GM18909 (cell line): Measurements from ENCODE around the gene PA2G4.
A peak's percentile ranks its signal among the peaks of the same experiment; 100 is the strongest.

Experiments used
- ATAC-seq: cut with Tn5 transposase; IDR thresholded peaks from one replicate; pipeline ENCODE4 v1.9.1; 2021; ENCODE audit warnings: mild to moderate bottlenecking; ENCODE audit not compliant: unreplicated experiment, poor library complexity

PA2G4 gene

DNA sequence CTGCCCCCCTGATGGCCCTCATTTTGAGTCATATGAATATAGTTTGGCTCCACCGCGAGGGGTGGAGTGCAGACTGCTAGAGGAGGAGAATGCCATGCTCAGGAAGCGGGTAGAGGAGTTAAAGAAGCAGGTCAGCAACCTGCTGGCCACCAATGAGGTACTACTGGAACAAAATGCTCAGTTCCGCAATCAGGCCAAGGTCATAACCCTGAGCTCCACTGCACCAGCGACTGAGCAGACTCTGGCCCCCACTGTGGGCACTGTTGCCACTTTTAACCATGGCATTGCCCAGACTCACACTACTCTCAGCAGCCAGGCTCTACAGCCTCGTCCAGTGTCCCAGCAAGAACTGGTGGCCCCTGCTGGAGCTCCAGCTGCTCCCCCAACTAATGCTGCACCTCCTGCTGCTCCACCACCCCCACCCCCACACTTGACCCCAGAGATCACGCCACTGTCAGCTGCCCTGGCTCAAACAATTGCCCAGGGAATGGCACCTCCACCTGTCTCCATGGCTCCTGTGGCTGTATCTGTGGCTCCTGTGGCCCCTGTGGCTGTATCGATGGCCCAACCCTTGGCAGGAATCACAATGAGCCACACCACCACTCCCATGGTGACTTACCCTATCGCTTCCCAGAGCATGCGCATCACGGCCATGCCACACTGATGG lies 17.0 kb downstream of the PA2G4 start:
- ATAC-seq, result no peak

DNA sequence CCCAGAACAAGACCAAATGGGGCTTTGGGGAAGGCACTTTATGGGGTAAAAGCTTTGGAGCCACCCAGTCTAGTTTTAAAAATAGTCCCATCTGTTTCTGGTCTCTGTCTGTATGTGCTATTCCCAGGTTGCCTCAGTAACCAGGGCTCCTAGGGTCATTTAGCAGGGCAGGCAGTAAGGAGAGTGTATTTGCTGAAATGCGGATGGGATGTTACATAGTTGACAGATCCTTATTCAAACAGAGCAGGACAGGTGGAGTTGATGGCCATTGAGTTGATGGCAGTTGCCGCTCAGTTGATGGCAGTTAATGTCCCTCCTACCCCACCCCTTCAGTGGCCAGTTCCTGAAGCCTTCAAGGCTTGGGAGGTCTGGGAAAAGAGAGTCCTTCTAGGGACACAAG lies 18.3 kb downstream of the PA2G4 start:
- no peak for ATAC-seq

DNA sequence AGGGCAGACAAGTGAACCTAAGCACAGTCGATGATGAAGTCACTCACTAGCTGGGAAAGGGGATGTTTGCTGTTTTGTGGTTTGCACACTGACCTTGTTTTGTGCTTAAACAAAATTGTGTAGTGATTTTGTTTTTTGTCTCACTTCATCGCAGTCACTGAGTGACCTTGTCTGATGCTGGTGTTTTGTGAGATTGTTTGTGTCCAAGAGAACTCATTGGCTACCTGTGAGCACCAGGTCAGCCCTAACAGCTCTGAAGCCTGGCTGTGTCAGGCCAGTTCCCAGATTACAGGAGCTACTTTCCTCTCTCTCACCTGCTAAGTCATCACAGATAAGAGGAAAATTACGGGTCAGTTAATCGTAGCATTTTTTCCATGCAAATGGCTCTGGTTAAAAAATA lies 19.8 kb downstream of the PA2G4 start:
- no peak for ATAC-seq

DNA sequence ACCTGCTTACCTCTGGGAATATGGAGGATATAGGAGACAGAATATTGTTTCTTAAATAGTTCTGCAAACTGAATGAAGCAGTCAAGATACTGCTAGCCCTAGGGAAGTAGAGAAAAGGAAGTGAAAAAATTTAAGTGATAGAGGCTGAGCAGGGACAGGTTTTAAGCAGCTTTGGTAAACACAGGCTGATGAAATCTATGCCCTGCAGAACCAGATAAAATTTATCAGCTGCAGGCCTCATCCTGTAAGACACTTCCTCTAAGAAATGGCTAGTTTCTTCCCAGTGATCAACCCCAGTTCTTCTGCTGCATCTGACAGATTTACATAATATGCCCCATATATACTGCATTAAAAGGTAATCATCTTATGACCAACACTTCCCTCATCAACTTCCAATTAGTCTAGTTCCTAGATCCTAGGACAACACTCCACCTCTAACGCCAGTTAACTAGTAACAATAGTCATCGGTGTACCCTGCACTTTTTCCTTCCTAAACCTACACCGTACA lies 22.4 kb downstream of the PA2G4 start:
- ATAC-seq, result no peak

DNA sequence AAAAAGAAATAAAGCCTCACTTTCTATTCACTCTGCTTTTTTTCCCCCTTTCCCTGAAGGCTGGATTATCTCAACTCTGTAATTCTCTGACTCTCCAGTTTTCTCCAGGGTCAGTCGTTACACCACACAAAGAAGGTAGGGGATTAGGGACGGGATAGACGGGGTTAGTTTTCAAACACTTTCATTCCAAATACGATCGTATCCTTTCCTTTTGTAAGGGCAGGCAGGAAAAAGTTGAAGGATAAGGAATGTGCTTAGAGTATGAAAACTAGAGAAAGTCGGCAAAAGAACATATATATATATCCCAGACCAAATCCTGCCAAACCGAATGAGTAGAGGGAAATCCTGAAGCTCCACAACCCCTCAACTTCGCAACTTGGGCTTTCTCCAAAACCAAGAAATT lies 23.1 kb downstream of the PA2G4 start:
- ATAC-seq, result no peak

DNA sequence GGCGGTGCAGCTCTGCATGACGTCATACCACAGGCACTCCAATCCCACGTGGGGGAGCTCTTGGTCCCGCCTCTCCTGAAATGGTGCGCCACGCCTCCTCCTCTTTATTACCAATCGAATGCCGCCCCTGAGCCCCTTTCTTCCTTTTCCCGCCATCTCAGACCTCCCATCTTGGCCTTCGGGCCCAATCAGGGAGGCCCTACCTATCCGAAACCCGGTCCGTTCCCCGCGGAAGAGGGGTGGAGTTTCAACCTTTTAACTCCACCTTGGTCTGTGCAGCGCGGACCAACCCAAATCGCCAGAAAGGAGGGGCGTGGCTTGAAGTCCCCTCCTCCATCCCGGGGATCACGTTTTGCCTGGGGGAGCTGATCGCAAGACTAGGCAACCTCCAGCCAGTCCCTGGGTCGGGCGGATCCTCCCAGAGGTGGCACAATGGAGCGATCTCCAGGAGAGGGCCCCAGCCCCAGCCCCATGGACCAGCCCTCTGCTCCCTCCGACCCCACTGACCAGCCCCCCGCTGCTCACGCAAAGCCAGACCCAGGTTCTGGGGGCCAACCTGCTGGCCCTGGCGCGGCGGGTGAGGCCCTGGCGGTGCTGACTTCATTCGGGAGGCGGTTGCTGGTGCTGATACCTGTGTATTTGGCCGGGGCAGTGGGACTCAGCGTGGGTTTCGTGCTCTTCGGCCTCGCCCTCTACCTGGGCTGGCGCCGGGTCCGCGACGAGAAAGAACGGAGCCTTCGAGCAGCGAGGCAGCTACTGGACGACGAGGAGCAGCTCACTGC lies 23.7 kb downstream of the PA2G4 start, which contains the start of gene ESYT1:
TSS of gene ESYT1 (plus strand) at position 380 of the 782 bp plus-strand sequence. CDS start at position 433, 53 bp downstream.
- peak; percentile 88 for ATAC-seq

DNA sequence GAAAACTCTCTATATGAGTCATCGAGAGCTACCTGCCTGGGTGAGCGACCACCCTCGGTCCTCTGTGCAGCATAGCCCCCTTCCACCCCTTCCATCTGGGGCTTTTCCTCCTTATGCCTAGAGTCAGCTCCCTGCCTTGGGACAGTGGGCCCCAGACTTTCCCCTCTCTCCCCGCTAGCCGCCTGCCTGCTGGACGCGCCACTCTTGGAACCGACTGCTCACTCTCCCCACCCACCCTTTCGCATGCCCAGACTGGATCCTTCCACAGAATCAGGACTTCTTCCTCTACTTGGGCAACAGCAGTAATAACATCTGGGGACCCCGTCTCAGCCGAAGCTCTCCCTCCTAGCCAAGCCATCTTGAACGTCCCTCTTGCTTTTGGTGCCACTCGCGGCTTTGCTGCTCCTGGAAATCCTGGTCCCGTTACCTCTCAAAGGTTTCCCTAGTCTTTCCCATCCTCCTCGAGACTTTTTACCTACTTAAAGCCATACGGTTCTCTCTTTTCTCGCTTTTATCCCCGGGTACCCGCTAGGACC lies 24.4 kb downstream of the PA2G4 start:
- ATAC-seq, result no peak

DNA sequence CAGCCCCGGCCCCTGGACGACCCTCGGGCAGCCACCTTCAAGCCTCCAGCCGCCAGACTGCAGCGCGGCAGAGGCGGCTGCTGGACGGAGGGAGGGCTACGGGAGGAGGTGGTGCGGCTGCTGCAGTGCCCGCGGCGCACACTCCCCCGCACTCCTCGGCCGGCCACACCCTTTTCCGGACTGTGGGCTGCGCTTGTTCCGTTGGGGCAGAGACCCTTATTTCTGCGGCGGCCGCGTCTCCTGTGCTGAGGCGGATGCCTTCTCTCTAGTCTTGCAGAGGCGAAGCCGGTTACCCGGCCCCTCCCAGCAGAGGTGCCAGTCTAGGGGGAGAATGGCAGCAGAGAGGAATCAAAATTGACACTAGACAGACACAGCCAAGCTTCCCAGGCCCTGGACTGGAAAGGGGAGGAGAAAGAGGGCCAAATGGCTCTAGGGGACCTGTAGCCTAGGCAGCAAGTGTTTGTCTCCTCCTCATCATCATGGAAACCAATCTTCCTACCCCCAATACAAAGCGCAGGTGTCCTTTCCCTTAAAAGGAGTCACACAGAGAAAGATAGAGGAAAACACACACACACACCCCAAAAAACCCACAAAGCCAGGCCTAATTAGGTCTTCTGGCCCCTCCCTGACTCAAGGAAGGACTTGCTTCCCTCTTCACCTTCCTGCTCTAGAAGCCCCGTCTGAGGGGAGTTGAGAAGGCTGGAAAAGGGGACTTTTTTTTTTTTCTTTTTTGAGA lies 25.0 kb downstream of the PA2G4 start:
- peak; percentile 28 for ATAC-seq

DNA sequence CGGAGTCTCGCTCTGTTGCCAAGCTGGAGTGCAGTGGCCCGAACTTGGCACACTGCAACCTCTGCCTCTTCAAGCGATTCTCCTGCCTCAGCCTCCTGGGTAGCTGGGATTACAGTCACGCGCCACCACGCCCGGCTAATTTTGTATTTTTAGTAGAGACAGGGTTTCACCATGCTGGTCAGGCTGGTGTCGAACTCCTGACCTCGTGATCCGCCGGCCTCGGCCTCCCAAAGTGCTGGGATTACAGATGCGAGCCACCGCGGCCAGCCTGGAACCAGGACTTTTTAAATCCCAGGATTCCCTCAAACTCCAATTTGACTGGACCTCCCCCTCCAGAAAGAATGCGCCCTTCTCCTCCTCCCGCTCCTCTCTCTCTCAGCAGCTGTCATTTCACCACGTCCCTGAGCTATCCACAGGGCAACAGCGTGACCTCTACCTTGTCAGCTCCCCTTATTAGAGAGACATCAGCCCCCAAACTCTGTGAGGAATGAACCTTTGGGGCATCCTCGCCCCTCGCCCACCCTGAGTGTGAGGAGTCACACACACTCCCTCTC lies 25.7 kb downstream of the PA2G4 start:
- no peak for ATAC-seq

DNA sequence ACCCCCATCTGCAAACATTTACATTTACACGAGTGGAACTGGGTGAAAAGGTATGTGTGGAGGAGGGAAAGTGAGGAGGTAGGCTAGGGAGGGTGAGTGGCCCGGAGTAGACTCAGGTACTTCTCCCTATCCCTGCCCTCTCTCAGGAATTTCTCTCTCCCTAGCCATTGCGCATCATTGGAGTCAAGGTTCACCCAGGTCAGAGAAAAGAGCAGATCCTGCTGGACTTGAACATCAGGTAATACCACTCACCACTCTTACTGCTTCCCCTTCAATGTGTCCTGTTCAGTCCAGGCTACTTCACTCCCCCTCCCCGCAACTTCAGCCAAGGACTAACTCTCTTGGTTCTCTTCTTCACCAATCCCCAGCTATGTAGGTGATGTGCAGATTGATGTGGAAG lies 26.5 kb downstream of the PA2G4 start:
- no peak for ATAC-seq

DNA sequence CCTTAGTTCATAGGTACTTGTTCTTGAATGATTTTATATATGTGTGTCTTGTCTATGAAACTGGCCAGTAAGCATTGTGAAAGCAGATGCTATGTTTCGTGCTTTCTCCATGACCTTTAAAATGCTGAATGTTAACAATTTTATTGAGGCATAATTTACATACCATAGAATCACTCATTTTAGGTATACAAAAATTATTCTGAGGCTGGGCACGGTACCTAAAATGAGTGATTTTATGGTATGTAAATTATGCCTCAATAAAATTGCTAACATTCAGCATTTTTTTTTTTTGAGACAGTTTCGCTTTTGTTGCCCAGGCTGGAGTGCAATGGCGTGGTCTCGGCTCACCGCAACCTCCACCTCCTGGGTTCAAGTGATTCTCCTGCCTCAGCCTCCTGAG lies 30.5 kb downstream of the PA2G4 start:
- no peak for ATAC-seq

DNA sequence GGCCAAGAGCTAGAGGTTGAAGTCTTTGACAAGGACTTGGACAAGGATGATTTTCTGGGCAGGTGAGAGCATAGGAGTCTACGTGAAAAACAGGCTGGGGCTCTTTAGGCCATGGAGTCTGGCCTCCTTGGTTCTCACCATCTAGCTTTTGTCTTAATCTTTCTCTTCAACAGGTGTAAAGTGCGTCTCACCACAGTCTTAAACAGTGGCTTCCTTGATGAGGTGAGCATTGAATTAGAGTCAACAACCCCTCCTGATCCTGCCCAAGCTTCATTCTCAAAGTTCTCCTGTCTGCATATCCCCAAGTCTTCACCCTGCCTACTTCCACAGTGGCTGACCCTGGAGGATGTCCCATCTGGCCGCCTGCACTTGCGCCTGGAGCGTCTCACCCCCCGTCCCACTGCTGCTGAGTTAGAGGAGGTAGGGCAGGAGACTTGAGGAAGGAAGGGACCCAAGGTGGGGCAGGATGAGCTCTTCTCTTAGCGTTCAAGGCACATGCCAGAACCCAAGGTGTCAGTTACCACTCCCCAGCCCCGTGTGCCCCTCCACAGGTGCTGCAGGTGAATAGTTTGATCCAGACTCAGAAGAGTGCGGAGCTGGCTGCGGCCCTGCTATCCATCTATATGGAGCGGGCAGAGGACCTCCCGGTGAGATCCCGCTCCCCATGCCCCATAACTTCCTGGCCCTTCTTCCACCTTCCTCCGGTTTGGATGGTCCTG lies 33.7 kb downstream of the PA2G4 start:
- no peak for ATAC-seq

DNA sequence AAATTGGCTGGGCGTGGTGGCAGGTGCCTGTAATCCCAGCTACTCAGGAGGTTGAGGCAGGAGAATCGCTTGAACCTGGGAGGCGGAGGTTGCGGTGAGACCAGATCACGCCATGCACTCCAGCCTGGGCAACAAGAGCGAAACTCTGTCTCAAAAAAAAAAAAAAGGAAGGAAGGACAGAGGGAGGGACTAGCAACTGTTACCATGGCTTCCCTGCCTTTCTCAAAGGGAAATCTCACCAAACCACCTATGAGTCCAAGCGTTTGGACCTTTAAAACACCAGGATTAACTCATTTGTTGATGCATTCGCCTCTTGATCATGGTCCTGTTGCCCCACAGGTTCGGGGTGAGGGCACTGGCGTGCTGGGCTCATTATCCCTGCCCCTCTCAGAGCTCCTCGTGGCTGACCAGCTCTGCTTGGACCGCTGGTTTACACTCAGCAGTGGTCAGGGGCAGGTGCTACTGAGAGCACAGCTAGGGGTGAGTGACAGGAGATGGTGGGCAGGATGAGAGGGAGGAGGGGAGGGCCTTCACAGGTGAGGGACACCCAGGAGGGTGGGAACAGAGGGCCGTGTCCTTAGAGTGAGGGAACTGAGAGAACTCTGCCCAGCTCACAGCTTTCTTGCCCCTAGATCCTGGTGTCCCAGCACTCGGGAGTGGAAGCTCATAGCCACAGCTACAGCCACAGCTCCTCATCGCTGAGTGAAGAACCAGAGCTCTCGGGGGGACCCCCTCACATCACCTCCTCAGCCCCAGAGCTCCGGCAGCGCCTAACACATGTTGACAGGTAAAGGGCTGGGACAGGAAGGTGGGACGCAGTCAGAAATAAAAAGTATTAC lies 37.8 kb downstream of the PA2G4 start:
- no peak for ATAC-seq

DNA sequence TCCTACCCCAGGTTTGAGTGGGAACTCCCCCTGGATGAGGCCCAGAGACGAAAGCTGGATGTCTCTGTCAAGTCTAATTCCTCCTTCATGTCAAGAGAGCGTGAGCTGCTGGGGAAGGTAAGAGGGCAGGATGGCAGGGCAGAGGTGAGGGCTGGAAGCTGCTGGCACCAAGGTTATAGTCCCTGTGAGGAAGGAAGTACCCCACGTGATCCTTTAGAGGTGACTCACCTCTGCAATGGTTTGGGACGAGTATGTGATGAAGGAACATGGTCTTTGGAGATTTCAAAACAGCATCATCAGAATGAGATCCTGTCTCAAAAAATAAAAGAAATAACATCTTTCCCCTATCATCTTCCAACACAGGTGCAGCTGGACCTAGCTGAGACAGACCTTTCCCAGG lies 38.9 kb downstream of the PA2G4 start:
- no peak for ATAC-seq

DNA sequence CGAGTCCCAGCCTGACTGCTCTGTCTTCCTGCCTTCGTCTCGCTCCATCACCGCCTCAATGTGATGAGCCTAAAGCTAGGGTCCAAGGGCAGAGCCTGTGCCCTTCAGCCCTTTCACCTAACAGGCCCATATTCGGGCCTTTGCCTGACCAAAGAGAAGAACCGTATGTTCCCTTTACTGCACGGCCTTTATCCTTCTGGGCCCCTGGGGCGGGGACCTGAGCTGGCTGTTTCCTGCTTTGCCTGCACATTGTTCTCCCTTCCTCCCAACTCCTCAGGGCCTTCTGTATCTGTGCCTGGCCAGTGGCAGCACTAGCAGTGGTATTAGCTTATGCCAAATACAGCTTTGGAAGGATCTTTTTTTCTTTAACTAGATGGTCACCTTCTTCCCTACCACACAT lies 39.5 kb downstream of the PA2G4 start:
- no peak for ATAC-seq

DNA sequence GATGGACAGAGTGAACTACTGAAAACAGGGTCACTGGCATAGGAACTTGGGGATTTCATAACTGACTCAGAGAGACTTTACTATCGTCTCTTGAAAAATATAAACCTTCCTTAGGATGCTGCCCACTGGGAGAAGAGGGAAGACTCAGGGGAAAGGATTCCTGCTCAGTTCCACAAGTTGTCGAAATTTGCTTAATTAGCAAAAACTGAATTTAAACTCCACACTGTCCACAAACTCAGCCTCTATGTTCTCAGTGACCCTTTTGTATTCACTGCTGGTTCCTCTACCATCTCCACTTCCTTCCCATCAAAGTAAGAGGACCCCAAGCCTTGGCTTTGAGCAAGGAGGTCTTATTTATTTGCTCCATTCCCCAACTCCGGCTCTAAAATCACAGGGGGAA lies 40.9 kb downstream of the PA2G4 start:
- no peak for ATAC-seq

DNA sequence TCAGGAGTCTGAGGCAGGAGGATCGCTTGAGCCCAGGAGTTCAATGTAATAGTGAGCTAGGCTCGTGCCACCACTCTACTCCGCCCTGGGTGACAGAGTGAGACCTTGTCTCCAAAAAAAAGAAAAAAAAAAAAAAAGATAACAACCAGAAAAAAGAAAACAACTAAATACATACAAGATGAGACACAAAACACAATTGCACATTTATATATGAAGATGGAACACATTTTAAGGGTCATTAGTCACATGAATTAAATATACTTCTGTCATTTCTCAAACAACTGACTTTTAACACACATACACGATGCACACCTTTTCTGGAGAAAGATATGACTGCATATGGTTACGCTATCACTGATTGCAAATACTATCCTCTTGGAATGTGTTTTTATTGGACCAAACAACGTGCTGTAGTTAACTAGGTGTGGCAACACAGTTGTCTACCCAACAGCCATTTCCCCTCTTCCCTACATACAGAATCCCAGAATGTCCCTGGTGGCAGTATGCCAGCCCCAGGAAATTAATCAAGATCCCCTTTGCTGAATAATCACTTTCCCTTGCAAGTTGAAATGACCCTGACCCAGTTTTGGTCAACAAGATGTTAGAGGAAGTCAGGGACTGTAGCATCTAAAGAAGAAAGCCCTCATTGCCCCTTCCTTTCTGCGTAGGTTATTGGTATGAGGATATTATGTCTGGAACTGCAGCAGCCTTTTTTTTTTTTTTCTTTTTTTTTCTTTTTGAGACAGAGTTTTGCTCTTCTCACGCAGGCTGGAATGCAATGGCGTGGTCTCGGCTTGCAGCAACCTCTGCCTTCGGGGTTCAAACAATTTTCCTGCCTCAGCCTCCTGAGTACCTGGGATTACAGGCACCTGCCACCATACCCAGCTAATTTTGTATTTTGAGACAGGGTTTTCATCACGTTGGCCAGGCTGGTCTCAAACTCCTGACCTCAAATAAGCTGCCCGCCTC lies 42.4 kb downstream of the PA2G4 start:
- ATAC-seq, result no peak

DNA sequence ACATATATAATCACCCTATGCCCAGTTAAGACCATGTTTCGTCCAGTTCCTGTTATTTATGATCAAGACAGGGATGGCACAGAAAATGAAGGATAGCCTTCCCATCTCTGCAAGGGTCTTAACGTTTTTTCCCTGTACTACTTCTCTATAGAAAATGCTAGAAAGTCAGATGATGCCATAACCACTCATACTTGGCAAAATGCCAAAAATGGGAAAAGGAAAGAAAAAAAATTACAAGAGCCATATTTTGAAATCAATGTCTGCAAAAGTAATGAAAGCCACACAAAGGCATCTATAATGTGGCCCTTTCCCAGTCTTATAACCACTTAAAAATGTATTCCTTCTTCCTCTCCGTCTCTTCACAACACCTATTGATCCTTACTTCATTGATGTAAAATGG lies 46.2 kb downstream of the PA2G4 start:
- no peak for ATAC-seq
